ENCODE measurements around the gene RIOK1. TPM values are rescaled to one million over a fixed set of nuclear protein-coding genes. Genes with fewer than 3 reads are reported as not detected.

Gene RIOK1
- total RNA-seq, 1 experiment from 2014 or later, result 39.0 TPM

GRCh38 chr6:7406743-7407142 is 17.1 kb downstream of the RIOK1 start:
- peaks cover 60 to 68% of the 10 kb centered on the region in 2 experiments for H3K36me3 ChIP-seq (ENCODE audit: control insufficient read depth in 1 of 2, insufficient read depth in 2 of 2, low read length in 2 of 2)
- no peak overlapping the region for H3K27ac ChIP-seq (ENCODE audit: low read depth, low read length)
- no peaks in the 10 kb centered on the region for H3K79me2 ChIP-seq (ENCODE audit: insufficient read depth, low read length)
- no peaks in the 10 kb centered on the region for H3K4me1 ChIP-seq (ENCODE audit: control insufficient read depth in 1 of 2, insufficient read depth in 2 of 2, low read length in 2 of 2)
- no peaks in the 10 kb centered on the region; the same call in 1 of the 2 replicates for H4K20me1 ChIP-seq (ENCODE audit: insufficient read depth)
- TF ChIP-seq ZBTB33 (IDR thresholded peaks at IDR 0.05; ENCODE audit: extremely low read depth, insufficient replicate concordance, low read length) (no peak), EZH2phosphoT487 (IDR thresholded peaks at IDR 0.05; ENCODE audit: borderline replicate concordance) (no peak), SIN3A (IDR thresholded peaks at IDR 0.05; ENCODE audit: low read depth) (no peak), ELF1 (IDR thresholded peaks at IDR 0.05; ENCODE audit: borderline replicate concordance, low read depth) (no peak), EZH2 (IDR thresholded peaks at IDR 0.05) (no peak), RAD21 (IDR thresholded peaks at IDR 0.05; ENCODE audit: low read depth) (no peak), CBX3 (IDR thresholded peaks at IDR 0.05; ENCODE audit: low read depth) (no peak), JUND (IDR thresholded peaks at IDR 0.05) (no peak), POLR2A (IDR thresholded peaks at IDR 0.05; ENCODE audit: borderline replicate concordance, extremely low read depth, insufficient read depth, insufficient read length) (no peak), EGR1 (IDR thresholded peaks at IDR 0.05; ENCODE audit: low read depth) (no peak), POLR2AphosphoS5 (IDR thresholded peaks at IDR 0.05; ENCODE audit: low read depth, low read length) (no peak), ZNF274 (IDR thresholded peaks at IDR 0.05; ENCODE audit: low read depth, low read length) (no peak), CEBPB (IDR thresholded peaks at IDR 0.05; ENCODE audit: low read depth) (no peak)
- H2AFZ ChIP-seq (ENCODE audit: low read depth, low read length, poor library complexity, severe bottlenecking), result no peak overlapping the region
- no peaks in the 10 kb centered on the region for H3K27me3 ChIP-seq (ENCODE audit: insufficient read depth, low read length)
- ChIA-PET RAD21 (ENCODE audit: low non-redundant PET in 1 of 2, low total read pairs in 2 of 2, uncharacterized antibody in 2 of 2, unreplicated experiment in 2 of 2) (no interaction called here), POLR2A (no interaction called here), CTCF (no interaction called here)
- ATAC-seq (no peak), DNase-seq (ENCODE audit: low read depth, low spot score) (no peak)
- no TSS peak for BruUV-seq (replicated peaks)
- H3K4me2 ChIP-seq (ENCODE audit: low read length), result no peak overlapping the region
- H3K9ac ChIP-seq (ENCODE audit: low read length), result no peak overlapping the region
- intact Hi-C loops (cut with micrococcal nuclease), result no loop called here
- no peak overlapping the region for H3K4me3 ChIP-seq (replicated peaks in 1 of 2; ENCODE audit: low read depth in 1 of 2, low read length in 2 of 2)
- no peaks in the 10 kb centered on the region for H3K9me2 ChIP-seq (ENCODE audit: insufficient read depth)
- H3K9me3 ChIP-seq (ENCODE audit: control insufficient read depth in 1 of 2, insufficient read depth in 1 of 2, low read depth in 1 of 2, low read length in 2 of 2), result no peaks in the 10 kb centered on the region
